A549 (cell line): ENCODE data around the gene KRTAP4-4. TPM values are rescaled to one million over a fixed set of nuclear protein-coding genes. Genes with fewer than 3 reads are reported as not detected.
A peak's percentile ranks its signal among the peaks of the same experiment; 100 is the strongest.
"Not testable (repeated sequence)": the region's sequence is repeated elsewhere in the genome, so short reads cannot be mapped to it uniquely, and the experiment has no call there.

ENCODE experiments used
- ATAC-seq, 2 experiments: fragments of 200-7000 bp in 1 of 2; fragments of >200 bp in 1 of 2; cut with Nextera tagmentation in 1 of 2; cut with Tn5 transposase in 1 of 2; 3 replicates each; pipeline versions ENCODE4 v1.8.0 to v1.9.1; 2018 to 2020; ENCODE audit warnings: mild to moderate bottlenecking in 1 of 2, moderate library complexity in 1 of 2
- CTCF ChIA-PET: fragments of 300-600 bp; sonication (Branson Sonifier 250); formaldehyde crosslinking; extraction: SDS; loops from one replicate; lab custom pipeline; 2021; ENCODE audit warnings: antibody characterized with exemption, inconsistent platforms; lab: Yijun Ruan, JAX
- POLR2A ChIA-PET: fragments of 350-600 bp; formaldehyde crosslinking; extraction: SDS; loops from one replicate; lab custom pipeline; 2021; ENCODE audit warnings: antibody characterized with exemption, inconsistent platforms; lab: Yijun Ruan, JAX
- DNase-seq, 2 experiments: peaks; one replicate each; pipeline versions ENCODE4 v3.0.0 to v3.0.0-alpha.2; 2011 to 2016; ENCODE audit warnings: low read depth in 1 of 2, low spot score in 1 of 2
- FAIRE-seq: peaks from 2 replicates; lab custom pipeline; 2011; peaks lifted over from hg19 to GRCh38; lab: Jason Lieb, UNC
- H3K27ac ChIP-seq, 2 experiments: fragments of >200 bp; sonication (Bioruptor Twin); formaldehyde crosslinking; 3 replicates each; pipeline ENCODE4 v1.5.1; 2016 to 2017
- H3K4me1 ChIP-seq: fragments of >200 bp; sonication (Bioruptor Twin); formaldehyde crosslinking; 3 replicates; pipeline ENCODE4 v1.6.1; 2016
- H3K4me2 ChIP-seq: fragments of >200 bp; sonication (Bioruptor Twin); formaldehyde crosslinking; 3 replicates; pipeline ENCODE4 v1.6.1; 2016
- H3K4me3 ChIP-seq: fragments of >200 bp; sonication (Bioruptor Twin); formaldehyde crosslinking; 3 replicates; pipeline ENCODE4 v1.5.1; 2016
- H3K9me3 ChIP-seq: fragments of >200 bp; sonication (Bioruptor Twin); formaldehyde crosslinking; 3 replicates; pipeline ENCODE4 v1.6.1; 2016
- ATOH8 ChIP-seq: fragments of 250-450 bp; sonication (Bioruptor Pico); IDR thresholded peaks from 2 replicates; pipeline ENCODE4 v1.5.0; 2020; ENCODE audit warnings: low read depth, mild to moderate bottlenecking, moderate library complexity
- BCL3 ChIP-seq: fragments of >200 bp; sonication (Bioruptor Twin); formaldehyde crosslinking; IDR thresholded peaks from 3 replicates; pipeline ENCODE4 v1.6.1; 2016
- BHLHE40 ChIP-seq: IDR thresholded peaks from 2 replicates; pipeline ENCODE4 v1.6.1; 2012; ENCODE audit warnings: low read depth, low read length, inconsistent platforms
- CBX2 ChIP-seq: fragments of 200-600 bp; sonication (generic); IDR thresholded peaks from 2 replicates; pipeline ENCODE4 v1.6.1; 2016; ENCODE audit warnings: low read depth, mild to moderate bottlenecking, borderline replicate concordance
- CEBPB ChIP-seq, 2 experiments: fragments of >200 bp in 1 of 2; sonication (Bioruptor Twin) in 1 of 2; formaldehyde crosslinking in 1 of 2; IDR thresholded peaks; 2 replicates each; pipeline ENCODE4 v1.6.1; 2012 to 2016
- CTCF ChIP-seq: fragments of >200 bp; sonication (Bioruptor Twin); formaldehyde crosslinking; IDR thresholded peaks from 3 replicates; pipeline ENCODE4 v1.5.1; 2016
- EHF ChIP-seq: fragments of 250-450 bp; sonication (Bioruptor Pico); IDR thresholded peaks from 2 replicates; pipeline ENCODE4 v1.5.0; 2020; ENCODE audit warnings: mild to moderate bottlenecking
- EHMT2 ChIP-seq: fragments of 200-600 bp; sonication (generic); IDR thresholded peaks from 2 replicates; pipeline ENCODE4 v1.6.1; 2016; ENCODE audit warnings: antibody characterized with exemption, low read depth, mild to moderate bottlenecking, moderate library complexity
- HDAC2 ChIP-seq: fragments of 200-600 bp; sonication (generic); IDR thresholded peaks from 2 replicates; pipeline ENCODE4 v1.6.1; 2016
- HEYL ChIP-seq: fragments of 250-450 bp; sonication (Bioruptor Pico); IDR thresholded peaks from 2 replicates; pipeline ENCODE4 v1.8.0; 2021; ENCODE audit warnings: mild to moderate bottlenecking, moderate library complexity
- HMGXB4 ChIP-seq: fragments of 250-450 bp; sonication (Bioruptor Pico); IDR thresholded peaks from 2 replicates; pipeline ENCODE4 v1.5.0; 2021; ENCODE audit warnings: mild to moderate bottlenecking, moderate library complexity, borderline replicate concordance
- HOXA7 ChIP-seq: fragments of 250-450 bp; sonication (Bioruptor Pico); IDR thresholded peaks from 2 replicates; pipeline ENCODE4 v1.5.0; 2020; ENCODE audit warnings: mild to moderate bottlenecking, moderate library complexity
- HOXB13 ChIP-seq: fragments of 250-450 bp; sonication (Bioruptor Pico); IDR thresholded peaks from 2 replicates; pipeline ENCODE4 v1.5.0; 2020; ENCODE audit warnings: low read depth, mild to moderate bottlenecking, moderate library complexity
- KDM1A ChIP-seq: fragments of 200-600 bp; sonication (generic); IDR thresholded peaks from 2 replicates; pipeline ENCODE4 v1.6.1; 2016; ENCODE audit warnings: low read depth, mild to moderate bottlenecking
- MAFK ChIP-seq: fragments of 450-650 bp; IDR thresholded peaks from 2 replicates; pipeline ENCODE4 v1.6.1; 2014; ENCODE audit not compliant: partially characterized antibody
- MAX ChIP-seq: IDR thresholded peaks from 2 replicates; pipeline ENCODE4 v1.6.1; 2012
- NFE2L2 ChIP-seq: fragments of 150-350 bp; conservative IDR thresholded peaks from 2 replicates; pipeline ENCODE4 v1.6.1; 2014; ENCODE audit warnings: low read length
- PHF8 ChIP-seq: fragments of 200-600 bp; sonication (generic); IDR thresholded peaks from 2 replicates; pipeline ENCODE4 v1.6.1; 2016; ENCODE audit warnings: low read depth, mild to moderate bottlenecking, antibody characterized with exemption, moderate library complexity, borderline replicate concordance
- POLR2A ChIP-seq: IDR thresholded peaks from 2 replicates; pipeline ENCODE4 v1.6.1; 2012; ENCODE audit warnings: mild to moderate bottlenecking, low read length
- POLR2AphosphoS2 ChIP-seq: conservative IDR thresholded peaks from 2 replicates; pipeline ENCODE4 v1.6.1; 2012; ENCODE audit warnings: low read length, improper control_type of control experiment, inconsistent platforms
- RARB ChIP-seq: fragments of 250-450 bp; sonication (Bioruptor Pico); IDR thresholded peaks from 2 replicates; pipeline ENCODE4 v1.8.0; 2021; ENCODE audit warnings: mild to moderate bottlenecking, moderate library complexity
- RFX5 ChIP-seq: fragments of 450-650 bp; IDR thresholded peaks from 2 replicates; pipeline ENCODE4 v1.7.1; 2014; ENCODE audit warnings: antibody characterized with exemption, mild to moderate bottlenecking, moderate library complexity
- RNF2 ChIP-seq: fragments of 200-600 bp; sonication (generic); IDR thresholded peaks from 2 replicates; pipeline ENCODE4 v1.6.1; 2016; ENCODE audit warnings: low read depth, mild to moderate bottlenecking, antibody characterized with exemption, moderate library complexity, borderline replicate concordance
- SREBF2 ChIP-seq: fragments of 450-650 bp; IDR thresholded peaks from 2 replicates; pipeline ENCODE4 v1.6.1; 2014; ENCODE audit warnings: mild to moderate bottlenecking, moderate library complexity
- TFCP2L1 ChIP-seq: fragments of 250-450 bp; sonication (Bioruptor Pico); IDR thresholded peaks from 2 replicates; pipeline ENCODE4 v1.5.0; 2021; ENCODE audit warnings: mild to moderate bottlenecking
- TP53 ChIP-seq: fragments of 250-450 bp; sonication (Bioruptor Pico); IDR thresholded peaks from 2 replicates; pipeline ENCODE4 v1.5.0; 2021; ENCODE audit warnings: mild to moderate bottlenecking, moderate library complexity
- WGBS: methylation state at CpG from one replicate; pipeline ENCODE4 v1.1.6; 2017; ENCODE audit errors: missing lambda C conversion rate; 5-methylcytosine and 5-hydroxymethylcytosine counted together
- polyA plus RNA-seq, 4 experiments: library from polyadenylated mRNA; depleted of rRNA in 3 of 4; stranded (reverse); fragments of >200 nt; fragmentation: RNase III in 1 of 4; extraction: RNeasy Plus Mini Kit Qiagen cat#74134 plus additional on column Dnase treatment in 1 of 4; gene quantifications; 2 replicates in 3 of 4; 3 replicates in 1 of 4; pipeline ENCODE4 v1.2.3, GENCODE V29; 2011 to 2017

Gene KRTAP4-4
- polyA plus RNA-seq, 2 of the 4 experiments (the other 2 are of a cell fraction) = not detected

GRCh38 chr17:41149652-41149985 is 10.9 kb downstream of the KRTAP4-4 start, which contains the start of gene KRTAP4-5:
KRTAP4-5 (minus strand) TSS chr17:41149825; CDS start chr17:41149767, 58 bp downstream.
- 56% methylated on average over 2 of the region's 2 CpGs for WGBS
- CTCF ChIA-PET = interaction anchor here (0.7 kb wide), 1 partner anchor 381 kb away, joined by 3 read pairs; no protein-coding TSS in a partner anchor
- no peak for DNase-seq
- ATAC-seq = peak in 1 of 2 experiments; percentile 39; a peak in 1 of 6 replicates
- H3K9me3 ChIP-seq = no peaks in the 10 kb centered on the region
- H3K4me3 ChIP-seq = no peak within 1 kb of the TSS
- POLR2A ChIA-PET = no interaction called here
- no peak within 1 kb of the TSS for H3K4me2 ChIP-seq
- FAIRE-seq = no peak
- TF ChIP-seq RNF2 = no peak
- TF ChIP-seq CTCF = no peak
- TF ChIP-seq EHMT2 = no peak
- no peak for TF ChIP-seq CEBPB (IDR thresholded peaks at IDR 0.05)
- no peak for TF ChIP-seq EHF (CRISPR knock-in tag)
- TF ChIP-seq HOXA7 (CRISPR knock-in tag) = no peak
- TF ChIP-seq ATOH8 (CRISPR knock-in tag) = no peak
- no peak for TF ChIP-seq HMGXB4
- TF ChIP-seq POLR2A = no peak
- TF ChIP-seq HOXB13 (CRISPR knock-in tag) = no peak
- TF ChIP-seq BCL3 = no peak
- no peak for TF ChIP-seq RARB (CRISPR knock-in tag)
- no peak for TF ChIP-seq MAFK
- H3K4me1 ChIP-seq = no peaks in the 10 kb centered on the region
- no peak within 1 kb of the TSS for H3K27ac ChIP-seq

GRCh38 chr17:41148971-41149651 is 11.4 kb downstream of the KRTAP4-4 start:
- DNase-seq, H3K9me3 ChIP-seq, FAIRE-seq, H3K4me1 ChIP-seq, H3K27ac ChIP-seq, POLR2A ChIA-PET, H3K4me3 ChIP-seq, H3K4me2 ChIP-seq, ATAC-seq: not testable (repeated sequence)
- CTCF ChIA-PET = interaction anchor here (0.7 kb wide), 1 partner anchor 381 kb away, joined by 3 read pairs; no protein-coding TSS in a partner anchor
- 70% methylated on average over 10 of the region's 10 CpGs for WGBS

- Histone ChIP-seq H3K4me1 (no peaks in the 10 kb centered on the region), H3K27ac (no peak overlapping the region), H3K4me3 (no peak overlapping the region), H3K9me3 (peaks cover 9% of the 10 kb centered on the region; the same call in 2 of the 3 replicates), H3K4me2 (no peak overlapping the region)
- DNase-seq (no peak), ATAC-seq (no peak), FAIRE-seq (no peak)
- WGBS = 75% methylated on average over 2 of the region's 2 CpGs
- POLR2A ChIA-PET = no interaction called here
- TF ChIP-seq HDAC2 (no peak), POLR2AphosphoS2 (no peak), TFCP2L1 (CRISPR knock-in tag) (no peak), BCL3 (no peak), SREBF2 (no peak), KDM1A (no peak), NFE2L2 (no peak), TP53 (CRISPR knock-in tag) (no peak), RFX5 (no peak), HEYL (CRISPR knock-in tag) (no peak), PHF8 (no peak), BHLHE40 (no peak), CBX2 (no peak), MAX (no peak)
- CTCF ChIA-PET = interaction anchor here (0.6 to 0.8 kb wide), 2 partner anchors 12 to 75 kb away, joined by 3 read pairs; no protein-coding TSS in a partner anchor
Measured at GRCh38 chr17:41147531-41148204, 12.9 kb downstream of the KRTAP4-4 start.
